CD8-positive, alpha-beta memory T cell (primary cell): Measurements from ENCODE around the gene RIPOR1. TPM values are rescaled to one million over a fixed set of nuclear protein-coding genes. Genes with fewer than 3 reads are reported as not detected.
A peak's percentile ranks its signal among the peaks of the same experiment; 100 is the strongest.
"Not testable (repeated sequence)": the region's sequence is repeated elsewhere in the genome, so short reads cannot be mapped to it uniquely, and the experiment has no call there.

Source experiments
- CTCF ChIA-PET: fragments of 350-600 bp; sonication (Branson Sonifier 250); formaldehyde crosslinking; loops from one replicate; lab custom pipeline; 2021; ENCODE audit warnings: antibody characterized with exemption; lab: Charles Lee
- POLR2A ChIA-PET: fragments of 350-600 bp; sonication (Branson Sonifier 250); formaldehyde crosslinking; loops from one replicate; lab custom pipeline; 2021; ENCODE audit warnings: antibody characterized with exemption; lab: Charles Lee
- DNase-seq, 5 donors: peaks; one replicate each; pipeline versions ENCODE4 v3.0.0 to v3.0.0-alpha.2; 2020 to 2022; ENCODE audit warnings: mixed read lengths in 1 of 5
- H3K27ac ChIP-seq: one replicate; pipeline ENCODE4 v1.7.0; 2013; ENCODE audit warnings: low read depth, mild to moderate bottlenecking, low read length, moderate library complexity
- H3K27me3 ChIP-seq: 2 replicates; pipeline ENCODE4 v1.7.0; 2013; ENCODE audit warnings: low read length, mild to moderate bottlenecking; ENCODE audit not compliant: insufficient read depth, poor library complexity, severe bottlenecking
- H3K36me3 ChIP-seq: 2 replicates; pipeline ENCODE4 v1.7.0; 2013; ENCODE audit warnings: mild to moderate bottlenecking, low read length, moderate library complexity; ENCODE audit not compliant: insufficient read depth
- H3K4me1 ChIP-seq: 2 replicates; pipeline ENCODE4 v1.7.0; 2013; ENCODE audit warnings: mild to moderate bottlenecking, low read length, moderate library complexity; ENCODE audit not compliant: insufficient read depth
- H3K4me3 ChIP-seq: 2 replicates; pipeline ENCODE4 v1.7.0; 2013; ENCODE audit warnings: mild to moderate bottlenecking, low read length
- H3K9me3 ChIP-seq: 2 replicates; pipeline ENCODE4 v1.7.0; 2013; ENCODE audit warnings: mild to moderate bottlenecking, low read length
- H3K27ac Mint-ChIP-seq, 8 donors: one replicate each; pipeline ENCODE4 v1.8.0; 2020 to 2021; ENCODE audit warnings: mixed read lengths in 8 of 8, mild to moderate bottlenecking in 6 of 8, inconsistent platforms in 3 of 8, moderate library complexity in 3 of 8
- H3K27me3 Mint-ChIP-seq, 2 donors: one replicate each; pipeline ENCODE4 v1.8.0; 2020 to 2021; ENCODE audit warnings: mixed read lengths in 2 of 2, mild to moderate bottlenecking in 1 of 2, moderate library complexity in 1 of 2
- H3K36me3 Mint-ChIP-seq, 3 donors: one replicate each; pipeline ENCODE4 v1.8.0; 2020 to 2021; ENCODE audit warnings: mixed read lengths in 3 of 3, inconsistent platforms in 1 of 3, mild to moderate bottlenecking in 1 of 3
- H3K4me1 Mint-ChIP-seq, 3 donors: one replicate each; pipeline ENCODE4 v1.8.0; 2020 to 2021; ENCODE audit warnings: mixed read lengths in 3 of 3, inconsistent platforms in 1 of 3, mild to moderate bottlenecking in 1 of 3
- H3K4me3 Mint-ChIP-seq, 7 donors: one replicate each; pipeline ENCODE4 v1.8.0; 2020 to 2021; ENCODE audit warnings: mixed read lengths in 7 of 7, mild to moderate bottlenecking in 6 of 7, moderate library complexity in 4 of 7, inconsistent platforms in 2 of 7
- H3K9me3 Mint-ChIP-seq, 5 donors: one replicate each; pipeline ENCODE4 v1.8.0; 2020 to 2022; ENCODE audit warnings: mixed read lengths in 5 of 5, mild to moderate bottlenecking in 3 of 5, moderate library complexity in 2 of 5, inconsistent platforms in 1 of 5
- polyA plus RNA-seq: library from polyadenylated mRNA; unstranded; fragments of 300-500 nt; fragmentation: Illumina TruSeq; gene quantifications from one replicate; pipeline ENCODE4 v1.2.3, GENCODE V29; 2021
- total RNA-seq, 2 experiments: library from RNA; stranded (reverse); gene quantifications; one replicate each; pipeline ENCODE4 v1.2.3, GENCODE V29; 2021

RIPOR1 gene
- total and polyA plus RNA-seq, 3 experiments from 2014 or later: 6.1 to 27.4 (median 23.2) TPM

GRCh38 chr16:67530013-67530939, 1.6 kb downstream of the RIPOR1 start:
- Mint-ChIP-seq H3K27ac (peak overlapping the region in 4 of 8 donors; percentile 22 to 82 (median 42)), H3K36me3 (no peaks in the 10 kb centered on the region), H3K4me3 (peak overlapping the region; percentile 70 to 84 (median 80)), H3K27me3 (peaks cover 18 to 37% of the 10 kb centered on the region in 2 donors), H3K4me1 (peaks cover 14 to 24% (median 19%) of the 10 kb centered on the region in 3 donors), H3K9me3 (no peaks in the 10 kb centered on the region)
- Histone ChIP-seq H3K9me3 (no peaks in the 10 kb centered on the region), H3K27ac (peak overlapping the region; percentile 38), H3K4me3 (peak overlapping the region; percentile 25), H3K27me3 (peaks cover 15% of the 10 kb centered on the region), H3K36me3 (no peaks in the 10 kb centered on the region), H3K4me1 (peaks cover 31% of the 10 kb centered on the region)
- ChIA-PET POLR2A (interaction anchor here (1.0 kb wide), 1 partner anchor 17 kb away, joined by 3 read pairs; no protein-coding TSS in a partner anchor), CTCF (interaction anchor here (1.0 to 13.7 kb wide), 5 partner anchors 9 to 286 kb away, joined by 3 to 125 read pairs (median 4); partner anchors contain the start of genes ATP6V0D1 and CARMIL2)
- DNase-seq: peak in 2 of 5 donors; percentile 24 to 64

DNA sequence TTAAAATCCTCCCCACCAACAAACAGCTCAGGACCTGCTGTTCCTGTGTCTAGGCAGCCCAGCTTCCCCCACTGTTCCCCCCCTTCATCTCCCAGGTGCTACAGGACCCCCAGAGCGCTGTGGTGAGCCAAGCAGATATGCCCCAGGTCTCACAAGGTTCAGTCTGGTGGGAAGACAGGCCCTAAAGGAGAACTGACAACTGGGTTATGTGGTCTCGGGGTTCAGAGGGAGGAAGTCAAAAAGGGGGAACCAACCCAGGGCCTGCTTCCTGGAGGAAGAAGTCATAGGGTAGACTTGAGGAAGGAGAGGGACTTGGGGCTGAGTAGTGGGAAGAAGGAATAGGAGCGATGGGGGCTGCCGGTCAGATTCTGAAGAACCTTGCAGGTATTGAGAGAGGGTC, 2.6 kb downstream of the RIPOR1 start:
- Histone ChIP-seq H3K4me3 (no peak overlapping the region), H3K36me3 (no peaks in the 10 kb centered on the region), H3K4me1 (peaks cover 31% of the 10 kb centered on the region), H3K27ac (no peak overlapping the region), H3K9me3 (no peaks in the 10 kb centered on the region), H3K27me3 (peaks cover 15% of the 10 kb centered on the region)
- Mint-ChIP-seq H3K4me3 (peak overlapping the region in 3 of 7 donors; percentile 25 to 53 (median 46)), H3K4me1 (peaks cover 14 to 28% (median 22%) of the 10 kb centered on the region in 3 donors), H3K27me3 (peaks cover 18 to 34% of the 10 kb centered on the region in 2 donors), H3K36me3 (no peaks in the 10 kb centered on the region), H3K9me3 (no peaks in the 10 kb centered on the region), H3K27ac (peak overlapping the region in 1 of 8 donors; percentile 24)
- no peak for DNase-seq
- ChIA-PET CTCF (interaction anchor here (1.0 to 13.7 kb wide), 3 partner anchors 10 to 285 kb away, joined by 3 to 125 read pairs (median 8); partner anchors contain the start of gene CARMIL2), POLR2A (no interaction called here)

DNA sequence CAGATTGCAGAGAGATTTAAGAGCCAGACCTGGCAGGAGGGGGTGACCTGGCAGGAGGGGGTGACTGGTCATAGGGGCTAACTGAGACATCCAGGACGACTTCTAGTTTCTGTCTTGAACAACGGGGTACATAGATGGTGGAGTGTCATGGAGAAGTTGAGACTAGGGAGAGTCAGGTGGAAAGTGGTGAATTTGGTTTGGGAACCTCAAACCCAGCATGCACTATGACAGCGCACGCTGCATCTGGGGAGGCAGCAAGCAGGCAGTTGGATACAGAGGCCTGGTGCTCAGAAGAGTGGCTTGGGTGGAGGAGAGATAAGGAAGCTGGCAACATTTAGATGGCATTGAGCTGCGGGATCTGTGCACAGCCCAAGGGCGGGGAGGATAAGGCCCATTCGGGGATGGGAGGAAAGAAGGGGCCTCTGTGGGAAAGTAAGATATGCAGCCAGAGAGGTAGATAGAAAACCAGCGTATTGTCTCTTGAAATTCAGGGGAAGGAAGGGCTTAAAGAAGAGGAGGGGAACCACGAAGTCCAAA, 4.5 kb downstream of the RIPOR1 start:
- CTCF ChIA-PET: interaction anchor here (0.7 to 13.7 kb wide), 8 partner anchors 12 to 284 kb away, joined by 3 to 125 read pairs (median 4); partner anchors contain the start of genes ATP6V0D1 and CARMIL2
- Histone ChIP-seq H3K4me1 (peaks cover 36% of the 10 kb centered on the region), H3K36me3 (no peaks in the 10 kb centered on the region), H3K27me3 (peaks cover 15% of the 10 kb centered on the region), H3K27ac (no peak overlapping the region), H3K4me3 (no peak overlapping the region), H3K9me3 (no peaks in the 10 kb centered on the region)
- H3K4me1 Mint-ChIP-seq: peaks cover 22 to 39% (median 27%) of the 10 kb centered on the region in 3 donors
- peaks cover 18 to 27% of the 10 kb centered on the region in 2 donors for H3K27me3 Mint-ChIP-seq
- POLR2A ChIA-PET: no interaction called here
- H3K4me3 Mint-ChIP-seq: peak overlapping the region in 1 of 7 donors; percentile 51
- no peak for DNase-seq
- peak overlapping the region in 1 of 8 donors; percentile 2 for H3K27ac Mint-ChIP-seq
- peaks cover 0 to 1% (median 0%) of the 10 kb centered on the region in 3 donors for H3K36me3 Mint-ChIP-seq
- H3K9me3 Mint-ChIP-seq: no peaks in the 10 kb centered on the region

- ChIA-PET POLR2A (interaction anchor here (0.7 kb wide), 1 partner anchor 10 kb away, joined by 10 read pairs; no protein-coding TSS in a partner anchor), CTCF (interaction anchor here (1.5 to 13.7 kb wide), 3 partner anchors 13 to 53 kb away, joined by 5 to 125 read pairs (median 11); partner anchors contain the start of gene ATP6V0D1)
- peaks cover 40% of the 10 kb centered on the region for H3K4me1 ChIP-seq
- H3K27ac Mint-ChIP-seq, DNase-seq, H3K9me3 Mint-ChIP-seq, H3K9me3 ChIP-seq, H3K36me3 ChIP-seq, H3K36me3 Mint-ChIP-seq, H3K27ac ChIP-seq, H3K4me3 ChIP-seq: not testable (repeated sequence)
- H3K4me1 Mint-ChIP-seq: peaks cover 26 to 47% (median 31%) of the 10 kb centered on the region in 3 donors
- peaks cover 15% of the 10 kb centered on the region for H3K27me3 ChIP-seq
- peaks cover 18 to 27% of the 10 kb centered on the region in 2 donors for H3K27me3 Mint-ChIP-seq
- H3K4me3 Mint-ChIP-seq: peak overlapping the region in 1 of 7 donors; percentile 51
Observed at GRCh38 chr16:67533987-67534386, 5.4 kb downstream of the RIPOR1 start.

DNA sequence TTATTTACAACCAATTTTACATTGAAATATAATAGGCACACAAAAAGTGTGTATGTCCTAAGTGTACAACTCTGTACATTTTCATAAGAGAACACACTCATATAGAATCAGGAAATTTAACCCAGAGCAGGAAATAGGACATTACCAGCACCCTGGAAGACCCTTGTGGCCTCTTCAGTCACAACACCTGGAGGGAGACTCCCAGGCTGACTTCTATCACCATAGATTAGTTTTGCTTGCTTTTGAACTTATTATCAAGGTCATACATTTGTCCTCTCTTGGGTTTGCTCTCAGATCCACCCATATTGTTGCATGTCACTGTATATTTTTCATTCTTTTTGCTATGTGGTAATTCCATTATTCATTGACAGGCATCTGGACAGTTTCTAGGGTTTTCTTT, 5.8 kb downstream of the RIPOR1 start:
- DNase-seq: no peak
- POLR2A ChIA-PET: interaction anchor here (0.7 kb wide), 3 partner anchors 9 to 1086 kb away, joined by 4 to 15 read pairs (median 10); no protein-coding TSS in a partner anchor
- H3K27ac Mint-ChIP-seq: peak overlapping the region in 1 of 8 donors; percentile 52
- H3K36me3 ChIP-seq: no peaks in the 10 kb centered on the region
- peak overlapping the region in 2 of 7 donors; percentile 19 to 75 for H3K4me3 Mint-ChIP-seq
- no peaks in the 10 kb centered on the region for H3K9me3 ChIP-seq
- peaks cover 0 to 7% (median 0%) of the 10 kb centered on the region in 3 donors for H3K36me3 Mint-ChIP-seq
- peaks cover 11% of the 10 kb centered on the region for H3K27me3 ChIP-seq
- CTCF ChIA-PET: interaction anchor here (2.2 to 13.7 kb wide), 2 partner anchors 12 to 13 kb away, joined by 11 to 125 read pairs; no protein-coding TSS in a partner anchor
- H3K27me3 Mint-ChIP-seq: peaks cover 18 to 29% of the 10 kb centered on the region in 2 donors
- H3K4me1 ChIP-seq: peaks cover 40% of the 10 kb centered on the region
- no peak overlapping the region for H3K27ac ChIP-seq
- H3K4me1 Mint-ChIP-seq: peaks cover 30 to 49% (median 34%) of the 10 kb centered on the region in 3 donors
- H3K4me3 ChIP-seq: no peak overlapping the region
- no peaks in the 10 kb centered on the region for H3K9me3 Mint-ChIP-seq

GRCh38 chr16:67535201-67535600, 6.6 kb downstream of the RIPOR1 start:
- H3K4me3 Mint-ChIP-seq: peak overlapping the region in 5 of 7 donors; percentile 20 to 93 (median 76)
- no peak overlapping the region for H3K27ac ChIP-seq

DNA sequence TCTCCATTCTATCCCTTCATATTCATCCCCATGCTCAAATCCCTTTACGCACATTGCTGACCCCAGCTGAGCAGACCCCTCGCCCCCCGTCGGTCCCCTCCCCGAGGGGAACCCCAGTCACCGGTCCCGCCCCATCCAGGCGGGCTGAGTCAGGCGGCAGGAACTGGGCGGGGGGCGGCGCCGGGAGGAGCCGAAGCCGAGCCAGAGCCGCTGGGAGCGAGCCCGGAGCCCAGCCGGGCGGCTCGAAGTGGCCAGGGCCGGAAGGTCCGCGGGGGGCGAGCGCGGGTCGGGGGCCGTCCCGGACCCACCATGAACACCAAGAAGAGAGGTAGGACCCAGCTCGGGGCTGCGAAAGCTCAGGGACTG, 8.6 kb downstream of the RIPOR1 start:
- peaks cover 24% of the 10 kb centered on the region for H3K4me1 ChIP-seq
- no peaks in the 10 kb centered on the region for H3K27me3 ChIP-seq
- peaks cover 22 to 44% (median 27%) of the 10 kb centered on the region in 3 donors for H3K4me1 Mint-ChIP-seq
- H3K4me3 Mint-ChIP-seq: peak overlapping the region; percentile 85 to 93 (median 86)
- peaks cover 0 to 6% of the 10 kb centered on the region in 2 donors for H3K27me3 Mint-ChIP-seq
- peak in 4 of 5 donors; percentile 37 to 71 (median 49) for DNase-seq
- H3K4me3 ChIP-seq: peak overlapping the region; percentile 60
- no peaks in the 10 kb centered on the region for H3K9me3 Mint-ChIP-seq
- POLR2A ChIA-PET: interaction anchor here (0.6 to 1.7 kb wide), 7 partner anchors 9 to 123 kb away, joined by 3 to 15 read pairs (median 5); partner anchors contain the start of genes ACD, CTCF and RIPOR1
- H3K9me3 ChIP-seq: no peaks in the 10 kb centered on the region
- H3K27ac Mint-ChIP-seq: peak overlapping the region; percentile 74 to 92 (median 91)
- H3K36me3 ChIP-seq: no peaks in the 10 kb centered on the region
- peaks cover 0 to 22% (median 0%) of the 10 kb centered on the region in 3 donors for H3K36me3 Mint-ChIP-seq
- peak overlapping the region; percentile 47 for H3K27ac ChIP-seq
- CTCF ChIA-PET: interaction anchor here (0.9 to 13.7 kb wide), 9 partner anchors 10 to 107 kb away, joined by 3 to 125 read pairs (median 4); partner anchors contain the start of gene CARMIL2

More at GRCh38 chr16:67535201-67535600, 6.6 kb downstream of the RIPOR1 start:
- no peaks in the 10 kb centered on the region for H3K36me3 ChIP-seq
- ChIA-PET CTCF (interaction anchor here (13.7 kb wide), 1 partner anchor 14 kb away, joined by 125 read pairs; no protein-coding TSS in a partner anchor), POLR2A (interaction anchor here (0.7 kb wide), 2 partner anchors 14 to 1087 kb away, joined by 4 to 15 read pairs; no protein-coding TSS in a partner anchor)
- no peak for DNase-seq
- Mint-ChIP-seq H3K27ac (peak overlapping the region in 4 of 8 donors; percentile 37 to 87 (median 60)), H3K4me1 (peaks cover 28 to 48% (median 30%) of the 10 kb centered on the region in 3 donors), H3K36me3 (peaks cover 0 to 11% (median 0%) of the 10 kb centered on the region in 3 donors), H3K9me3 (no peaks in the 10 kb centered on the region), H3K27me3 (peaks cover 13 to 24% of the 10 kb centered on the region in 2 donors)
- H3K4me1 ChIP-seq: peaks cover 32% of the 10 kb centered on the region
- no peak overlapping the region for H3K4me3 ChIP-seq
- no peaks in the 10 kb centered on the region for H3K9me3 ChIP-seq
- H3K27me3 ChIP-seq: peaks cover 6% of the 10 kb centered on the region
